ENCODE measurements around the gene RUVBL1. TPM values are rescaled to one million over a fixed set of nuclear protein-coding genes. Genes with fewer than 3 reads are reported as not detected.

Gene RUVBL1
- total RNA-seq, 2 experiments from 2014 or later = 57.3 to 57.4 TPM

DNA sequence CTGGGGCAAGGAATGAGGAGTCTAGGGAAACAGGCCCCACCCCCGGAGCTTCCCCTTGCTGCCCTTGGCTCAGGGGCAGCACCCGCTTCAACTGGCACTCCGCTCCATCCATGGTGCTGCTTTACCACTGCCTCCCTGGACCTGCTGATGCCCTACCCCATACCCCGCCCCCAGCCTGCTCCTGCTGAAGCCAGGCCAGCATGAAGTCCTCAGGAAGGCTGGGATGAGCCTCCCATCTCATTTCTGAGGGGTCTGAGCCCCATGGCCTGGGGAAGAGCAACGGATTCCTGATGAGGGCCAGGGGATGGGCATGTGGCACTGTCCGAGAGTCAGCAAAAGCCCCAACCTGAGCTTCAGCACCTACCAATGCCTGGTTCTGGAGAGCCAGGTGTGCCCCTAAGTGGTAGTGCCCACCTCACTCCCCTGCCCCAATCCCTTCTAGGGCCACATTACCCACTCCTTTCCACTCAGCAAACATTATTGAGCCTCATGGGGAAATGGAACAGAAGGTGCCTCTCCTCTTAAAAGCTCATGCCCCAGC lies 50.4 kb downstream of the RUVBL1 start:
- H3K9me3 Mint-ChIP-seq (ENCODE audit: insufficient read depth) = no peaks in the 10 kb centered on the region
- no peak for DNase-seq
- H3K27ac Mint-ChIP-seq = no peak overlapping the region
- ChIA-PET POLR2A (interaction anchor here (0.6 to 1.6 kb wide), 2 partner anchors 13 to 16 kb away, joined by 3 read pairs; no protein-coding TSS in a partner anchor), CTCF (interaction anchor here (0.8 to 2.0 kb wide), 6 partner anchors 8 to 81 kb away, joined by 3 to 17 read pairs (median 4); partner anchors contain the start of gene RUVBL1)
- peaks cover 12% of the 10 kb centered on the region for H3K4me1 Mint-ChIP-seq (ENCODE audit: low read depth)
- peaks cover 25% of the 10 kb centered on the region for H3K36me3 Mint-ChIP-seq (ENCODE audit: low read depth)
- H3K4me3 Mint-ChIP-seq = no peak overlapping the region
- H3K27me3 Mint-ChIP-seq (ENCODE audit: low read depth) = no peaks in the 10 kb centered on the region
- no peak for ATAC-seq

- no peaks in the 10 kb centered on the region for H3K9me3 Mint-ChIP-seq (ENCODE audit: insufficient read depth)
- peaks cover 12% of the 10 kb centered on the region for H3K4me1 Mint-ChIP-seq (ENCODE audit: low read depth)
- H3K27me3 Mint-ChIP-seq (ENCODE audit: low read depth) = no peaks in the 10 kb centered on the region
- H3K27ac Mint-ChIP-seq = no peak overlapping the region
- H3K4me3 Mint-ChIP-seq = no peak overlapping the region
- DNase-seq (no peak), ATAC-seq (no peak)
- CTCF ChIA-PET = no interaction called here
- peaks cover 26% of the 10 kb centered on the region for H3K36me3 Mint-ChIP-seq (ENCODE audit: low read depth)
- POLR2A ChIA-PET = interaction anchor here (0.9 kb wide), 1 partner anchor 19 kb away, joined by 4 read pairs; no protein-coding TSS in a partner anchor
Observed at GRCh38 chr3:128072454-128073184, 51.0 kb downstream of the RUVBL1 start.

GRCh38 chr3:128071771-128072453 lies 51.7 kb downstream of the RUVBL1 start:
- peaks cover 12% of the 10 kb centered on the region for H3K4me1 Mint-ChIP-seq (ENCODE audit: low read depth)
- H3K36me3 Mint-ChIP-seq (ENCODE audit: low read depth) = peaks cover 33% of the 10 kb centered on the region
- DNase-seq (no peak), ATAC-seq (no peak)
- POLR2A ChIA-PET = interaction anchor here (0.9 kb wide), 1 partner anchor 18 kb away, joined by 4 read pairs; no protein-coding TSS in a partner anchor
- no peaks in the 10 kb centered on the region for H3K9me3 Mint-ChIP-seq (ENCODE audit: insufficient read depth)
- no peak overlapping the region for H3K27ac Mint-ChIP-seq
- H3K4me3 Mint-ChIP-seq = no peak overlapping the region
- no peaks in the 10 kb centered on the region for H3K27me3 Mint-ChIP-seq (ENCODE audit: low read depth)
- CTCF ChIA-PET = no interaction called here

DNA sequence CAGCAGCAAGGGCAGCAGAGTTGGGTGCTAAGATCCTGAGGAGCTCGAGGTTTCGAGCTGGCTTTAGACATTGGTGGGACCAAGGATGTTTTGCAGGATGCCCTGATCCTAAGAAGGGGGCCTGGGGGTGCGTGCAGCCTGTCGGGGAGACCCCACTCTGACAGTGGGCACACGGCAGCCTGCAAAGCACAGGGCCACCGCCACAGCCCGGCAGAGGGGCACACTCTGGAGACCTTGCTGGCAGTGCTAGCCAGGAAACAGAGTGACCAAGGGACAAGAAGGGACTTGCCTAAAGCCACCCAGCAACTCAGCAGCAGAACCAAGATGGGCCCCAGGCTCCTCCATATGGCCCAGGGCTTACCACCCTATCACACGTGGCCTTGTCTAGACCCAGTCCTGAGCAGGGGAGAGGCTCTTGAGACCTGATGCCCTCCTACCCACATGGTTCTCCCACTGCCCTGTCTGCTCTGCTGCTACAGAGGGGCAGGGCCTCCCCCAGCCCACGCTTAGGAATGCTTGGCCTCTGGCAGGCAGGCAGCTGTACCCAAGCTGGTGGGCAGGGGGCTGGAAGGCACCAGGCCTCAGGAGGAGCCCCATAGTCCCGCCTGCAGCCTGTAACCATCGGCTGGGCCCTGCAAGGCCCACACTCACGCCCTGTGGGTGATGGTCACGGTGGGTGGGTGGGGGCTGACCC lies 52.6 kb downstream of the RUVBL1 start:
- H3K27ac Mint-ChIP-seq = no peak overlapping the region
- DNase-seq = no peak
- no peaks in the 10 kb centered on the region for H3K9me3 Mint-ChIP-seq (ENCODE audit: insufficient read depth)
- H3K27me3 Mint-ChIP-seq (ENCODE audit: low read depth) = no peaks in the 10 kb centered on the region
- no peak overlapping the region for H3K4me3 Mint-ChIP-seq
- H3K36me3 Mint-ChIP-seq (ENCODE audit: low read depth) = peaks cover 40% of the 10 kb centered on the region
- CTCF ChIA-PET = interaction anchor here (0.6 to 1.2 kb wide), 3 partner anchors 15 to 255 kb away, joined by 3 read pairs; no protein-coding TSS in a partner anchor
- no peak for ATAC-seq
- peaks cover 9% of the 10 kb centered on the region for H3K4me1 Mint-ChIP-seq (ENCODE audit: low read depth)
- POLR2A ChIA-PET = no interaction called here

GRCh38 chr3:128069271-128069670 lies 54.3 kb downstream of the RUVBL1 start:
- peaks cover 49% of the 10 kb centered on the region for H3K36me3 Mint-ChIP-seq (ENCODE audit: low read depth)
- no peak overlapping the region for H3K4me3 Mint-ChIP-seq
- H3K9me3 Mint-ChIP-seq (ENCODE audit: insufficient read depth) = no peaks in the 10 kb centered on the region
- DNase-seq = no peak
- no peaks in the 10 kb centered on the region for H3K27me3 Mint-ChIP-seq (ENCODE audit: low read depth)
- no peak overlapping the region for H3K27ac Mint-ChIP-seq
- no peaks in the 10 kb centered on the region for H3K4me1 Mint-ChIP-seq (ENCODE audit: low read depth)
- CTCF ChIA-PET = interaction anchor here (1.0 to 2.0 kb wide), 5 partner anchors 13 to 64 kb away, joined by 3 to 11 read pairs (median 5); no protein-coding TSS in a partner anchor
- POLR2A ChIA-PET = interaction anchor here (1.0 kb wide), 1 partner anchor 22 kb away, joined by 3 read pairs; no protein-coding TSS in a partner anchor
- no peak for ATAC-seq

DNA sequence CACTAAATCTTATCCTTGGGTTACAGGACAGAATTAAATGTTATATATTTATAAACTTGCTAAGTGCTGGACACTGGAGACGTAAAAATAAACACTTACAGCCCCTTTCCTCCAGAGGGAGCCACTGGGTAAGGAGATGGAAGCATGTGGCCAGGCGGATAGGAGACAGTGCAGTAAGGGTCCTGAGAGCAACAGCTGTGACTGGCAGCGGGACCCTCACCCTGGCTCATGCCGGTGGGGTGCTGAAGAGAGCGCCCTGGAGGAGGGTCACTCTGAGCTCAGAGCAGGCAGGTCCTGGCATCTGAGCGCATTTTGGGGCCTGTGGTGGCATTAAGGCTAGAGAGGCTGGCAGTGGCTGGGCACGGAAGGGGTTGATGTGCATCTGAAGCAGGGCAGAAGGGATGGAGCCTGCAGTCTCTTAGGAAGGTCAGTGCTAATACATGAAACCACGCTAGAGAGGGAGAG lies 55.4 kb downstream of the RUVBL1 start:
- Mint-ChIP-seq H3K36me3 (ENCODE audit: low read depth) (peaks cover 56% of the 10 kb centered on the region), H3K9me3 (ENCODE audit: insufficient read depth) (no peaks in the 10 kb centered on the region), H3K4me3 (no peak overlapping the region), H3K4me1 (ENCODE audit: low read depth) (no peaks in the 10 kb centered on the region), H3K27ac (no peak overlapping the region), H3K27me3 (ENCODE audit: low read depth) (no peaks in the 10 kb centered on the region)
- peak; percentile 44 for DNase-seq
- peak; percentile 50 for ATAC-seq
- ChIA-PET POLR2A (no interaction called here), CTCF (interaction anchor here (0.9 to 2.0 kb wide), 5 partner anchors 12 to 65 kb away, joined by 3 to 11 read pairs (median 5); no protein-coding TSS in a partner anchor)

DNA sequence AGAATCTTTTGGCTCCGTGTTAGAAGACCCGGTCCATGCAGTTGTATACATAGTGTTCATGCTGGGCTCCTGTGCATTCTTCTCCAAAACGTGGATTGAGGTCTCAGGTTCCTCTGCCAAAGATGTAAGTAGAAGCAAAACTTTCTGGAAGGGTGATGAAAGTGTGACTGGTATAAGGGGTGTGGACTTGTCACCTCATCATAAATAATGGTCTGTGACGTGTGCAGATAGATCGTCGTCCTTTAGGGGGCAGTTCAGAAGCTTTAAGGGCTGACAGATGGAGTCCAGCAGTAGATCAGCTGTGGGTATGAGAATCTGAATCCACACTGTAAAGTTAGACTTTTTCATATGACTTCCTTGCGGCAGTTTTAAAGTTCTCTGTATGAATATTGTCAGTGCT lies 56.1 kb downstream of the RUVBL1 start:
- DNase-seq (no peak), ATAC-seq (no peak)
- no peaks in the 10 kb centered on the region for H3K4me1 Mint-ChIP-seq (ENCODE audit: low read depth)
- H3K4me3 Mint-ChIP-seq = no peak overlapping the region
- no peaks in the 10 kb centered on the region for H3K9me3 Mint-ChIP-seq (ENCODE audit: insufficient read depth)
- no peaks in the 10 kb centered on the region for H3K27me3 Mint-ChIP-seq (ENCODE audit: low read depth)
- POLR2A ChIA-PET = no interaction called here
- CTCF ChIA-PET = interaction anchor here (1.1 to 1.2 kb wide), 2 partner anchors 8 to 66 kb away, joined by 3 to 6 read pairs; no protein-coding TSS in a partner anchor
- H3K36me3 Mint-ChIP-seq (ENCODE audit: low read depth) = peaks cover 63% of the 10 kb centered on the region
- H3K27ac Mint-ChIP-seq = no peak overlapping the region

DNA sequence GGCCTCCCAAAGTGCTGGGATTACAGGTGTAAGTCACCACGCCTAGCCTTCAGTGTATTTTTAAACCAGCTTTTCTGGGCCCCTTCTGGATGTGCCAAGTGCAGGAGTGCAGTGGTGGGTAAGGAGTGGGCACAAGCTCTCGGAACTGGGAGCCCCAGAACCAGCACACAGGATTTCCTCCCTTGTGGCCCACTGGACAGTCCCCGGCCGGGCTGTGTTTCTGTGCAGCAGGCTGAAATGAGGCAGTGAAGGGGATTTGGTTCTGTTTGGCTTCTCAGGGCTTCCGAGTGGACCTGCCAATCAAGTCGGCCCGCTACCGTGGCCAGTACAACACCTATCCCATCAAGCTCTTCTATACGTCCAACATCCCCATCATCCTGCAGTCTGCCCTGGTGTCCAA lies 56.9 kb downstream of the RUVBL1 start:
- peaks cover 69% of the 10 kb centered on the region for H3K36me3 Mint-ChIP-seq (ENCODE audit: low read depth)
- no peak for ATAC-seq
- no peak overlapping the region for H3K4me3 Mint-ChIP-seq
- ChIA-PET CTCF (interaction anchor here (1.1 to 1.2 kb wide), 2 partner anchors 9 to 67 kb away, joined by 3 to 6 read pairs; no protein-coding TSS in a partner anchor), POLR2A (no interaction called here)
- no peak for DNase-seq
- no peaks in the 10 kb centered on the region for H3K9me3 Mint-ChIP-seq (ENCODE audit: insufficient read depth)
- H3K27ac Mint-ChIP-seq = no peak overlapping the region
- no peaks in the 10 kb centered on the region for H3K27me3 Mint-ChIP-seq (ENCODE audit: low read depth)
- H3K4me1 Mint-ChIP-seq (ENCODE audit: low read depth) = no peaks in the 10 kb centered on the region

GRCh38 chr3:128066114-128066513 lies 57.5 kb downstream of the RUVBL1 start:
- Mint-ChIP-seq H3K4me1 (ENCODE audit: low read depth) (no peaks in the 10 kb centered on the region), H3K27ac (no peak overlapping the region), H3K9me3 (ENCODE audit: insufficient read depth) (no peaks in the 10 kb centered on the region), H3K4me3 (no peak overlapping the region), H3K27me3 (ENCODE audit: low read depth) (no peaks in the 10 kb centered on the region), H3K36me3 (ENCODE audit: low read depth) (peaks cover 74% of the 10 kb centered on the region)
- ATAC-seq (no peak), DNase-seq (no peak)
- ChIA-PET POLR2A (no interaction called here), CTCF (interaction anchor here (1.2 to 1.6 kb wide), 4 partner anchors 8 to 29 kb away, joined by 3 to 5 read pairs (median 4); no protein-coding TSS in a partner anchor)

DNA sequence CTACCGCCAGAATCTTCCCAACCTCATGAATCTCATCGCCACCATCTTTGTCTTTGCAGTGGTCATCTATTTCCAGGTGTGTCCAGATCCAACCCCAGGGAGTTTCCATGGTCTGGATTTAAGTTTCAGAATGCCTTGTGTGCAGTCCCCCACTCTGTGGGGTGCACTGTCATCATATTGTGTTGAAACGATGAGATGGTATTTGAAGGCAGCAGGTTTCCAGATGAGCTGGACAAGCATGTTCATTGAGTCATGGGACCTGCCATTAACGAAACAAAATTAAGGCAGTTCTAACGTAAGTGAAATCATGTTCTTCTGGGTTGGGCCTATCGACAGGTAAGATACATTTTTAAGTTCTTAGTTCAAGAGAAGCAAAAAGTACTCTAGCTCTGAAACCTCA lies 58.6 kb downstream of the RUVBL1 start:
- ChIA-PET CTCF (interaction anchor here (0.8 to 1.6 kb wide), 5 partner anchors 9 to 68 kb away, joined by 3 to 5 read pairs (median 3); no protein-coding TSS in a partner anchor), POLR2A (no interaction called here)
- ATAC-seq (no peak), DNase-seq (no peak)
- Mint-ChIP-seq H3K4me3 (no peak overlapping the region), H3K4me1 (ENCODE audit: low read depth) (no peaks in the 10 kb centered on the region), H3K27ac (no peak overlapping the region), H3K9me3 (ENCODE audit: insufficient read depth) (no peaks in the 10 kb centered on the region), H3K27me3 (ENCODE audit: low read depth) (no peaks in the 10 kb centered on the region), H3K36me3 (ENCODE audit: low read depth) (peaks cover 78% of the 10 kb centered on the region)

GRCh38 chr3:128063865-128064264 lies 59.7 kb downstream of the RUVBL1 start:
- Mint-ChIP-seq H3K4me3 (no peak overlapping the region), H3K9me3 (ENCODE audit: insufficient read depth) (no peaks in the 10 kb centered on the region), H3K27me3 (ENCODE audit: low read depth) (no peaks in the 10 kb centered on the region), H3K27ac (no peak overlapping the region), H3K4me1 (ENCODE audit: low read depth) (no peaks in the 10 kb centered on the region), H3K36me3 (ENCODE audit: low read depth) (peaks cover 83% of the 10 kb centered on the region)
- ChIA-PET CTCF (interaction anchor here (1.1 kb wide), 1 partner anchor 70 kb away, joined by 3 read pairs; no protein-coding TSS in a partner anchor), POLR2A (no interaction called here)
- DNase-seq (no peak), ATAC-seq (no peak)

Data from activated CD8-positive, alpha-beta T cell treated with anti-CD3 and anti-CD28 coated beads, Interleukin-2, amount 10 ng/mL, durations not matched to agents 7 days and 5 days (primary cell).